ENCODE results near the gene WNK4. TPM values are rescaled to one million over a fixed set of nuclear protein-coding genes. Genes with fewer than 3 reads are reported as not detected.

The WNK4 gene
- total RNA-seq, 2 experiments from 2014 or later, result 0.42 to 0.64 TPM

GRCh38 chr17:42818379-42818778, 38.0 kb downstream of the WNK4 start:
- CTCF ChIA-PET, result interaction anchor here (0.5 to 4.6 kb wide), 8 partner anchors 17 to 429 kb away, joined by 3 to 15 read pairs (median 3); partner anchors contain the start of gene VPS25
- no peak for ATAC-seq
- H3K36me3 Mint-ChIP-seq (ENCODE audit: low read depth), result peaks cover 62% of the 10 kb centered on the region

GRCh38 chr17:42819939-42820535, 39.6 kb downstream of the WNK4 start:
- DNase-seq (peak; percentile 86), ATAC-seq (peak; percentile 56)
- H3K4me3 Mint-ChIP-seq, result no peak overlapping the region
- no peaks in the 10 kb centered on the region for H3K9me3 Mint-ChIP-seq (ENCODE audit: low read depth)
- H3K4me1 Mint-ChIP-seq, result peaks cover 28% of the 10 kb centered on the region
- ChIA-PET CTCF (interaction anchor here (0.7 to 2.9 kb wide), 16 partner anchors 9 to 244 kb away, joined by 3 to 13 read pairs (median 4); partner anchors contain the start of genes PSMC3IP and PSME3), POLR2A (interaction anchor here (0.6 to 1.2 kb wide), 2 partner anchors 11 to 751 kb away, joined by 3 to 4 read pairs; no protein-coding TSS in a partner anchor)
- peaks cover 55% of the 10 kb centered on the region for H3K36me3 Mint-ChIP-seq (ENCODE audit: low read depth)
- H3K27ac Mint-ChIP-seq, result no peak overlapping the region
- intact Hi-C loops (cut with DNase I, micrococcal nuclease), result loop anchor here (1.0 to 5.0 kb wide), 7 partner anchors 47 to 662 kb away; partner anchors contain the start of genes VPS25 (in 2 of the 2), DHX8 (in 1 of the 2), PSMC3IP (in 1 of the 2) and TMEM106A (in 1 of the 2)
- no peaks in the 10 kb centered on the region for H3K27me3 Mint-ChIP-seq

More at GRCh38 chr17:42818379-42818778, 38.0 kb downstream of the WNK4 start:
- Mint-ChIP-seq H3K4me1 (peaks cover 20% of the 10 kb centered on the region), H3K27me3 (no peaks in the 10 kb centered on the region), H3K27ac (peak overlapping the region; percentile 52), H3K9me3 (ENCODE audit: low read depth) (no peaks in the 10 kb centered on the region), H3K4me3 (no peak overlapping the region)
- POLR2A ChIA-PET, result no interaction called here
- DNase-seq, result no peak
- intact Hi-C loops (cut with DNase I, micrococcal nuclease), result no loop called here

DNA sequence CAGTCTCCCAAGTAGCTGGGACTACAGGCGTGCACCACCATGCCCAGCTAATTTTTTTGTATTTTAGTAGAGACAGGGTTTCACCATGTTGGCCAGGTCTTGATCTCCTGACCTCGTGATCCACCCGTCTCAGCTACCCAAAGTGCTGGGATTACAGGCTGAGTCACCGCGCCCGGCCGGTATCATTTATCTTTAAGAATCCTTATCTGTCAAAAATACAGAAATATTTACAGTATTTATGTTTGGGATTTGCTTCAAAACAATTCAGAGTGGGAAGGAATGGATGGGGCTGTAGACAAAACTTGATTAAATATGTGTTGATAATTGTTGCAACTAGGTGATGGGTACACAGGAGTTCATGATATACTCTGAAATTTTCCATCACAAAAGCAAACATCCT, 40.8 kb downstream of the WNK4 start:
- Mint-ChIP-seq H3K4me1 (peaks cover 28% of the 10 kb centered on the region), H3K9me3 (ENCODE audit: low read depth) (no peaks in the 10 kb centered on the region), H3K27me3 (no peaks in the 10 kb centered on the region), H3K27ac (peak overlapping the region; percentile 63), H3K36me3 (ENCODE audit: low read depth) (peaks cover 46% of the 10 kb centered on the region), H3K4me3 (no peak overlapping the region)
- ChIA-PET CTCF (interaction anchor here (0.8 to 2.9 kb wide), 12 partner anchors 11 to 358 kb away, joined by 3 to 13 read pairs (median 4); partner anchors contain the start of genes COA3 and PSME3), POLR2A (interaction anchor here (1.2 kb wide), 1 partner anchor 12 kb away, joined by 3 read pairs; no protein-coding TSS in a partner anchor)
- no peak for DNase-seq
- no peak for ATAC-seq
- intact Hi-C loops (cut with DNase I, micrococcal nuclease), result loop anchor here (5.0 kb wide), 6 partner anchors 49 to 661 kb away; partner anchors contain the start of genes DHX8 (in 1 of the 2), PSMC3IP (in 1 of the 2), TMEM106A (in 1 of the 2) and VPS25 (in 1 of the 2)

DNA sequence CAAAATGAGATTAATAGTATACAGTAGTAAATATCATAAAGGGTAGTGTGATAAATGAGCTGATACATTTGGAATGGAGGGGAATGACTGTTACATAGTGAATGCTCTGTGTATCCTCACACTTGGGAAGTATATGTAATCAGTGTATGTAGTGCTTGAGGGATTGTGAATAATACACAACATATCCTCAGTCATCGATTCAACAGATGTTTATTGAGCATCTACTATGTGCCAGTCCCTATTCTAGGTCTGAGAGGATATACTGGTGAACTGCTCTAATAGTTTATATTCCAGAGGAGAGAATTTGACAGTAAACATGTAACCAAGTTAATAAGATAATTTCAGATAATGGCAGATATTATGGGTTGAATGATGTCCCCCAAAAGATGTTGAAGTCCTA, 47.1 kb downstream of the WNK4 start:
- Mint-ChIP-seq H3K27me3 (no peaks in the 10 kb centered on the region), H3K4me1 (peaks cover 22% of the 10 kb centered on the region), H3K27ac (no peak overlapping the region), H3K9me3 (ENCODE audit: low read depth) (no peaks in the 10 kb centered on the region), H3K4me3 (no peak overlapping the region), H3K36me3 (ENCODE audit: low read depth) (peaks cover 4% of the 10 kb centered on the region)
- CTCF ChIA-PET, result no interaction called here
- intact Hi-C loops (cut with DNase I, micrococcal nuclease), result no loop called here
- POLR2A ChIA-PET, result no interaction called here
- no peak for DNase-seq
- no peak for ATAC-seq

DNA sequence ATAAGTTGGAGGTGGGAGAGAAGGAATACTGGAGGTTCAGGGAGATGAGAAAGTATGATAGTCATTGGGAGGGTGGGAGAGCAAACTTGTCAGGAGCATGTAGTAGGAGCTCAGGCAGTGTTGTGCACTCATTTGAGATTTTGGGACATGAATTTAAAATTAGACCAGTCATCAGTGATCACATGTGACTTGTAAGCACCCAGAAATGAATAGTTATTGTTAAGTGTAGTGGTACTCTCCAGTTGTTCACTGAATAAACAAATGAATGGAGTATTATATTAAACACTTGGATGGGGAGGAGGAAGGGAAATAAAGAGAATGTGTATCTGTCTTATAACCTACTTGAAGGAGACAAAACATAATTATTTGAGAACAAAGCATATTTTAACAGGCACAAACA, 50.6 kb downstream of the WNK4 start:
- ChIA-PET POLR2A (interaction anchor here (0.6 kb wide), 1 partner anchor 12 kb away, joined by 3 read pairs; no protein-coding TSS in a partner anchor), CTCF (interaction anchor here (0.6 to 3.0 kb wide), 5 partner anchors 10 to 98 kb away, joined by 3 to 13 read pairs (median 3); partner anchors contain the start of gene AOC2)
- Mint-ChIP-seq H3K36me3 (ENCODE audit: low read depth) (peaks cover 17% of the 10 kb centered on the region), H3K9me3 (ENCODE audit: low read depth) (no peaks in the 10 kb centered on the region), H3K4me1 (peaks cover 18% of the 10 kb centered on the region), H3K4me3 (no peak overlapping the region), H3K27me3 (no peaks in the 10 kb centered on the region), H3K27ac (no peak overlapping the region)
- intact Hi-C loops (cut with DNase I, micrococcal nuclease), result loop anchor here in 1 of 2 experiments (5.0 kb wide), 2 partner anchors 151 to 166 kb away; partner anchors contain the start of genes PTGES3L, RPL27 and RUNDC1
- no peak for ATAC-seq
- no peak for DNase-seq

- Mint-ChIP-seq H3K4me1 (peaks cover 18% of the 10 kb centered on the region), H3K27ac (peak overlapping the region; percentile 98), H3K9me3 (ENCODE audit: low read depth) (no peaks in the 10 kb centered on the region), H3K27me3 (no peaks in the 10 kb centered on the region), H3K36me3 (ENCODE audit: low read depth) (peaks cover 28% of the 10 kb centered on the region), H3K4me3 (peak overlapping the region; percentile 96)
- ATAC-seq, result peak; percentile 62
- CTCF ChIA-PET, result interaction anchor here (0.6 to 3.0 kb wide), 7 partner anchors 9 to 538 kb away, joined by 3 to 13 read pairs (median 5); partner anchors contain the start of genes AOC2, BECN1 and RPL27
- POLR2A ChIA-PET, result interaction anchor here (0.6 to 3.0 kb wide), 2 partner anchors 8 to 129 kb away, joined by 3 to 15 read pairs; partner anchors contain the start of gene BECN1
- intact Hi-C loops (cut with DNase I, micrococcal nuclease), result loop anchor here (2.0 to 5.0 kb wide), 3 partner anchors 150 to 338 kb away; partner anchors contain the start of genes NBR1 (in 1 of the 2), PTGES3L (in 1 of the 2), RPL27 (in 1 of the 2) and RUNDC1 (in 1 of the 2)
- no peak for DNase-seq
Measured at GRCh38 chr17:42832213-42832933, 52.0 kb downstream of the WNK4 start.

- intact Hi-C loops (cut with DNase I, micrococcal nuclease), result loop anchor here (1.0 to 5.0 kb wide), 11 partner anchors 9 to 338 kb away; partner anchors contain the start of genes RPL27 (in 2 of the 2), BECN1 (in 1 of the 2), BRCA1 (in 1 of the 2) and CNTD1 (in 1 of the 2)
- POLR2A ChIA-PET, result interaction anchor here (0.6 to 3.0 kb wide), 4 partner anchors 9 to 535 kb away, joined by 3 to 15 read pairs (median 6); partner anchors contain the start of gene BECN1
- H3K27ac Mint-ChIP-seq, result peak within 1 kb of the TSS; percentile 98
Measured at GRCh38 chr17:42832934-42833766, 52.7 kb downstream of the WNK4 start, which contains the start of gene PSME3. Gene PSME3 (plus strand): TSS chr17:42833397. CDS start chr17:42833632, 235 bp downstream.

GRCh38 chr17:42833767-42834422, 53.5 kb downstream of the WNK4 start:
- peak overlapping the region; percentile 96 for H3K4me3 Mint-ChIP-seq
- CTCF ChIA-PET, result interaction anchor here (0.6 to 4.4 kb wide), 10 partner anchors 10 to 405 kb away, joined by 3 to 25 read pairs (median 4); partner anchors contain the start of genes BECN1 and RPL27
- no peaks in the 10 kb centered on the region for H3K27me3 Mint-ChIP-seq
- H3K4me1 Mint-ChIP-seq, result peaks cover 18% of the 10 kb centered on the region
- H3K36me3 Mint-ChIP-seq (ENCODE audit: low read depth), result peaks cover 42% of the 10 kb centered on the region
- H3K9me3 Mint-ChIP-seq (ENCODE audit: low read depth), result no peaks in the 10 kb centered on the region
- DNase-seq, result no peak
- no peak for ATAC-seq
- intact Hi-C loops (cut with DNase I, micrococcal nuclease), result loop anchor here (1.0 to 5.0 kb wide), 11 partner anchors 10 to 337 kb away; partner anchors contain the start of genes RPL27 (in 2 of the 2), BECN1 (in 1 of the 2), BRCA1 (in 1 of the 2) and CNTD1 (in 1 of the 2)
- POLR2A ChIA-PET, result interaction anchor here (0.6 to 3.0 kb wide), 3 partner anchors 10 to 534 kb away, joined by 5 to 15 read pairs (median 7); partner anchors contain the start of gene BECN1
- H3K27ac Mint-ChIP-seq, result peak overlapping the region; percentile 98

More at GRCh38 chr17:42832934-42833766, 52.7 kb downstream of the WNK4 start, which contains the start of gene PSME3:
- H3K27me3 Mint-ChIP-seq, result no peaks in the 10 kb centered on the region
- H3K9me3 Mint-ChIP-seq (ENCODE audit: low read depth), result no peaks in the 10 kb centered on the region
- peak within 1 kb of the TSS; percentile 96 for H3K4me3 Mint-ChIP-seq
- peak; percentile 90 for ATAC-seq
- peaks cover 18% of the 10 kb centered on the region for H3K4me1 Mint-ChIP-seq
- CTCF ChIA-PET, result interaction anchor here (0.6 to 4.4 kb wide), 10 partner anchors 9 to 537 kb away, joined by 3 to 25 read pairs (median 4); partner anchors contain the start of genes AOC2, BECN1 and RPL27
- H3K36me3 Mint-ChIP-seq (ENCODE audit: low read depth), result peaks cover 36% of the 10 kb centered on the region
- peak; percentile 94 for DNase-seq

DNA sequence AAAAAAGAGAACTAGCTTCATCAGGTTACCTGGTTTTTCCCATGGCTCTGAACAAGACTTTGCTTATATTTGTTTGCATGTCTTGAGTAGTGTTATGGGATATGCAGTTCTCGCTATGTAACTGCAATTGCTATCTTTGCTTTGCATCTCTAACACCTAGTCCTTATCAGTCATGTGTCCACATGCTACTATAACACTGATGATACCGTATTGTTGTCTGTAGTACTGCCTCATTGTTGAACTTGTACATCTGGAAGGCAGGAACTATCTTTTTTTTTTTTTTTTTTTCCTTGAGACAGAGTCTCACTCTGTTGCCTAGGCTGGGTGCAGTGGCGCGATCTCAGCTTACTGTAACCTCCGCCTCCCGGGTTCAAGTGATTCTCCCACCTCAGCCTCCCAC, 55.3 kb downstream of the WNK4 start:
- ChIA-PET CTCF (interaction anchor here (0.8 to 4.4 kb wide), 5 partner anchors 12 to 257 kb away, joined by 3 to 25 read pairs (median 5); partner anchors contain the start of gene BECN1), POLR2A (interaction anchor here (1.6 to 3.0 kb wide), 2 partner anchors 11 to 12 kb away, joined by 13 to 15 read pairs; partner anchors contain the start of gene BECN1)
- DNase-seq, result no peak
- Mint-ChIP-seq H3K36me3 (ENCODE audit: low read depth) (peaks cover 51% of the 10 kb centered on the region), H3K4me1 (peaks cover 18% of the 10 kb centered on the region), H3K27me3 (no peaks in the 10 kb centered on the region), H3K4me3 (no peak overlapping the region), H3K27ac (no peak overlapping the region), H3K9me3 (ENCODE audit: low read depth) (no peaks in the 10 kb centered on the region)
- ATAC-seq, result no peak
- intact Hi-C loops (cut with DNase I, micrococcal nuclease), result no loop called here

Data from activated CD4-positive, alpha-beta T cell treated with anti-CD3 and anti-CD28 coated beads for 36 hours (primary cell).